ELF-1 (cell line): ENCODE measurements around the gene YEATS4.

Source experiments
- DNase-seq: peaks from one replicate; pipeline ENCODE4 v3.0.0-alpha.2; 2016; ENCODE audit warnings: low read depth, low spot score

YEATS4 gene

GRCh38 chr12:69342421-69342820 is 17.1 kb upstream of the YEATS4 start:
- no peak for DNase-seq

- no peak for DNase-seq
Measured at GRCh38 chr12:69343357-69343756, 16.2 kb upstream of the YEATS4 start.

- DNase-seq, result no peak
Measured at GRCh38 chr12:69343885-69344612, 15.5 kb upstream of the YEATS4 start.

GRCh38 chr12:69345077-69345476 is 14.5 kb upstream of the YEATS4 start:
- no peak for DNase-seq

- no peak for DNase-seq
Measured at GRCh38 chr12:69345742-69346141, 13.8 kb upstream of the YEATS4 start.

GRCh38 chr12:69348162-69348938 is 11.2 kb upstream of the YEATS4 start, which contains the start of gene LYZ:
Gene LYZ, plus strand, starts transcription at chr12:69348381. Its CDS starts 28 bp downstream, at chr12:69348409.
- no peak for DNase-seq

GRCh38 chr12:69350002-69350626 is 9.4 kb upstream of the YEATS4 start:
- no peak for DNase-seq

GRCh38 chr12:69350777-69351176 is 8.8 kb upstream of the YEATS4 start:
- no peak for DNase-seq

- DNase-seq, result no peak
Measured at GRCh38 chr12:69351462-69352236, 7.9 kb upstream of the YEATS4 start.

- DNase-seq, result no peak
Measured at GRCh38 chr12:69352904-69353303, 6.6 kb upstream of the YEATS4 start.

GRCh38 chr12:69354172-69354555 is 5.4 kb upstream of the YEATS4 start:
- no peak for DNase-seq

- DNase-seq, result no peak
Measured at GRCh38 chr12:69354556-69355187, 4.9 kb upstream of the YEATS4 start.

- DNase-seq, result no peak
Measured at GRCh38 chr12:69355363-69356028, 4.0 kb upstream of the YEATS4 start.

- DNase-seq, result no peak
Measured at GRCh38 chr12:69360348-69360672, 767 bp downstream of the YEATS4 start.

- DNase-seq, result no peak
Measured at GRCh38 chr12:69366796-69367195, 7.3 kb downstream of the YEATS4 start.

GRCh38 chr12:69368171-69368570 is 8.6 kb downstream of the YEATS4 start:
- DNase-seq, result no peak

- DNase-seq, result no peak
Measured at GRCh38 chr12:69383074-69383473, 23.5 kb downstream of the YEATS4 start.

GRCh38 chr12:69385038-69385437 is 25.5 kb downstream of the YEATS4 start:
- DNase-seq, result no peak

- DNase-seq, result no peak
Measured at GRCh38 chr12:69386921-69387320, 27.4 kb downstream of the YEATS4 start.

GRCh38 chr12:69388371-69388770 is 28.8 kb downstream of the YEATS4 start:
- no peak for DNase-seq

GRCh38 chr12:69389831-69390230 is 30.3 kb downstream of the YEATS4 start:
- DNase-seq, result no peak
